Glutamatergic neuron (in vitro differentiated cells): ENCODE data around the gene WDR88. TPM values are rescaled to one million over a fixed set of nuclear protein-coding genes. Genes with fewer than 3 reads are reported as not detected.
A peak's percentile ranks its signal among the peaks of the same experiment; 100 is the strongest.
"Not testable (repeated sequence)": the region's sequence is repeated elsewhere in the genome, so short reads cannot be mapped to it uniquely, and the experiment has no call there.

Experiments used
- DNase-seq: peaks from one replicate; pipeline ENCODE4 v3.0.0; 2022
- H3K27ac Mint-ChIP-seq: one replicate; pipeline ENCODE4 v1.8.0; 2020; ENCODE audit warnings: mild to moderate bottlenecking, mixed read lengths, inconsistent platforms; ENCODE audit not compliant: unreplicated experiment
- H3K27me3 Mint-ChIP-seq: one replicate; pipeline ENCODE4 v1.8.0; 2020; ENCODE audit warnings: mild to moderate bottlenecking, moderate library complexity, mixed read lengths, inconsistent platforms; ENCODE audit not compliant: unreplicated experiment
- H3K36me3 Mint-ChIP-seq: one replicate; pipeline ENCODE4 v1.8.0; 2020; ENCODE audit warnings: mild to moderate bottlenecking, mixed read lengths, inconsistent platforms; ENCODE audit not compliant: unreplicated experiment
- H3K4me1 Mint-ChIP-seq: one replicate; pipeline ENCODE4 v1.8.0; 2020; ENCODE audit warnings: mild to moderate bottlenecking, low read depth, mixed read lengths, inconsistent platforms; ENCODE audit not compliant: unreplicated experiment
- H3K4me3 Mint-ChIP-seq: one replicate; pipeline ENCODE4 v1.8.0; 2020; ENCODE audit warnings: mild to moderate bottlenecking, mixed read lengths, inconsistent platforms; ENCODE audit not compliant: unreplicated experiment
- H3K9me3 Mint-ChIP-seq: one replicate; pipeline ENCODE4 v1.8.0; 2020; ENCODE audit warnings: mild to moderate bottlenecking, moderate library complexity, mixed read lengths, inconsistent platforms; ENCODE audit not compliant: unreplicated experiment
- CTCF ChIP-seq: fragments of 200-600 bp; sonication (generic); IDR thresholded peaks from one replicate; pipeline ENCODE4 v1.5.0; 2021; ENCODE audit not compliant: partially characterized antibody, unreplicated experiment
- total RNA-seq: library from RNA; stranded (reverse); fragmentation: NEBNext Ultra II Directional; extraction: Animal tissue kit (Norgen Biotek cat#: 25700); gene quantifications from one replicate; pipeline ENCODE4 v1.2.1, GENCODE V29; 2021; ENCODE audit not compliant: unreplicated experiment

The WDR88 gene
- total RNA-seq, 1 donor from 2014 or later: not detected

GRCh38 chr19:33159149-33159548, 27.2 kb downstream of the WDR88 start:
- H3K9me3 Mint-ChIP-seq: no peaks in the 10 kb centered on the region
- DNase-seq: no peak
- H3K27ac Mint-ChIP-seq: no peak overlapping the region
- H3K4me1 Mint-ChIP-seq: no peaks in the 10 kb centered on the region
- peaks cover 2% of the 10 kb centered on the region for H3K27me3 Mint-ChIP-seq
- TF ChIP-seq CTCF: no peak
- peaks cover 12% of the 10 kb centered on the region for H3K36me3 Mint-ChIP-seq
- H3K4me3 Mint-ChIP-seq: no peak overlapping the region

- Mint-ChIP-seq H3K4me1 (no peaks in the 10 kb centered on the region), H3K27ac (no peak overlapping the region), H3K4me3 (no peak overlapping the region), H3K9me3 (no peaks in the 10 kb centered on the region), H3K36me3 (peaks cover 13% of the 10 kb centered on the region), H3K27me3 (no peaks in the 10 kb centered on the region)
- no peak for TF ChIP-seq CTCF
- DNase-seq: peak; percentile 18
Observed at GRCh38 chr19:33159893-33160292, 28.0 kb downstream of the WDR88 start.

- peaks cover 13% of the 10 kb centered on the region for H3K36me3 Mint-ChIP-seq
- no peaks in the 10 kb centered on the region for H3K4me1 Mint-ChIP-seq
- no peak overlapping the region for H3K4me3 Mint-ChIP-seq
- H3K27me3 Mint-ChIP-seq: no peaks in the 10 kb centered on the region
- H3K27ac Mint-ChIP-seq: no peak overlapping the region
- H3K9me3 Mint-ChIP-seq: peaks cover 2% of the 10 kb centered on the region
- DNase-seq: no peak
- no peak for TF ChIP-seq CTCF
Observed at GRCh38 chr19:33161201-33161600, 29.3 kb downstream of the WDR88 start.

GRCh38 chr19:33163481-33163880, 31.6 kb downstream of the WDR88 start:
- Mint-ChIP-seq H3K4me1 (no peaks in the 10 kb centered on the region), H3K4me3 (no peak overlapping the region), H3K27ac (no peak overlapping the region), H3K36me3 (peaks cover 17% of the 10 kb centered on the region), H3K27me3 (no peaks in the 10 kb centered on the region), H3K9me3 (peaks cover 2% of the 10 kb centered on the region)
- DNase-seq: no peak
- TF ChIP-seq CTCF: no peak

GRCh38 chr19:33166037-33166436, 34.1 kb downstream of the WDR88 start:
- H3K9me3 Mint-ChIP-seq, H3K4me3 Mint-ChIP-seq, H3K27me3 Mint-ChIP-seq, H3K4me1 Mint-ChIP-seq, H3K27ac Mint-ChIP-seq, DNase-seq: not testable (repeated sequence)
- peaks cover 12% of the 10 kb centered on the region for H3K36me3 Mint-ChIP-seq

- no peak for TF ChIP-seq CTCF
- no peak overlapping the region for H3K4me3 Mint-ChIP-seq
- DNase-seq: no peak
- H3K4me1 Mint-ChIP-seq: no peaks in the 10 kb centered on the region
- H3K36me3 Mint-ChIP-seq: peaks cover 12% of the 10 kb centered on the region
- no peak overlapping the region for H3K27ac Mint-ChIP-seq
- no peaks in the 10 kb centered on the region for H3K27me3 Mint-ChIP-seq
- peaks cover 2% of the 10 kb centered on the region for H3K9me3 Mint-ChIP-seq
Observed at GRCh38 chr19:33167438-33167837, 35.5 kb downstream of the WDR88 start.
